RWPE1 (cell line): ENCODE results near the gene MAGI1.
"Not testable (repeated sequence)": the region's sequence is repeated elsewhere in the genome, so short reads cannot be mapped to it uniquely, and the experiment has no call there.

Experiments used
- CTCF ChIA-PET: fragments of 350-600 bp; sonication (Branson Sonifier 250); formaldehyde crosslinking; extraction: SDS; loops from one replicate; lab custom pipeline; 2021; lab: Yijun Ruan, JAX
- POLR2A ChIA-PET: fragments of 400-600 bp; formaldehyde crosslinking; extraction: SDS; loops from one replicate; lab custom pipeline; 2020; ENCODE audit warnings: antibody characterized with exemption; ENCODE audit not compliant: low non-redundant PET; lab: Yijun Ruan, JAX
- DNase-seq: peaks from one replicate; pipeline ENCODE4 v3.0.0; 2012; ENCODE audit warnings: low spot score
- H3K27ac ChIP-seq: fragments of 450-650 bp; 2 replicates; pipeline ENCODE4 v1.5.1; 2017
- TF ChIP-seq, protein P1 (sequence below): fragments of 450-650 bp; conservative IDR thresholded peaks from 2 replicates; pipeline ENCODE4 v1.5.1; 2017; ENCODE audit warnings: low read depth, mild to moderate bottlenecking

MAGI1 gene

DNA sequence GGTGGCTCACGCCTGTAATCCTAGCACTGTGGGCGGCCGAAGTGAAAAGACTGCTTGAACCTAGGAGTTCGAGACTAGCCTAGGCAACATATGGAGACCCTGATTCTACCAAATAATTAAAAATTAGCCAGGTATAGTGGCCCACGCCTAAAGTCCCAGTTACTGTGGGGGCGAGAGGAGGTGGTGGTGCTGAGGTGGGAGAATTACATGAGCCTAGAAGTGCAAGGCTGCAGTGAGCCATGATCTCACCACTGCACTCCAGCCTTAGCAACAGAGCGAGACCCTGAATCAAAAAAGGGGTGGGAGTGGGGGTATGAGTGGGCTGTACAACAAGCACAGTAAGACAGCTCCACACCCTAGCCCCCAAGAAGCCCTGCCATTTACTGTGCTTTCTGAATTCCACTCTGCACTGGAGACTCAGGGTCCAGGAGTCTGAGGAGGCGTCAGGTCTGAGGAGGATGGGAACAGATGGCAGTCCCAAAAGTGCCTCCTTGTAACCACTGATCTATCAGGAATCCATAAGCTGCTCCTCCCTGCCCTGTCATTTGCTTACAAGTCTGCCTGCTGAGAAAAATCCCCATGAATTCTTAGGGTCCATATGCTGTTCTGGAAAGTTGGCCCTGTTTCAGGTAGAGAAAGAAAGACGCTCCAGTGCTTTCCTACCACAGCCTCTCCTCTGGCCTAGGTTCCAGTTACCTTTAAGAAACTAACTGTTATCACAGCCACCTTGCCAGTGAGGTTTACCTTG lies 171.1 kb downstream of the MAGI1 start:
- POLR2A ChIA-PET, result interaction anchor here (0.6 to 0.7 kb wide), 2 partner anchors 10 to 16 kb away, joined by 3 read pairs; no protein-coding TSS in a partner anchor
- CTCF ChIA-PET, result no interaction called here

DNA sequence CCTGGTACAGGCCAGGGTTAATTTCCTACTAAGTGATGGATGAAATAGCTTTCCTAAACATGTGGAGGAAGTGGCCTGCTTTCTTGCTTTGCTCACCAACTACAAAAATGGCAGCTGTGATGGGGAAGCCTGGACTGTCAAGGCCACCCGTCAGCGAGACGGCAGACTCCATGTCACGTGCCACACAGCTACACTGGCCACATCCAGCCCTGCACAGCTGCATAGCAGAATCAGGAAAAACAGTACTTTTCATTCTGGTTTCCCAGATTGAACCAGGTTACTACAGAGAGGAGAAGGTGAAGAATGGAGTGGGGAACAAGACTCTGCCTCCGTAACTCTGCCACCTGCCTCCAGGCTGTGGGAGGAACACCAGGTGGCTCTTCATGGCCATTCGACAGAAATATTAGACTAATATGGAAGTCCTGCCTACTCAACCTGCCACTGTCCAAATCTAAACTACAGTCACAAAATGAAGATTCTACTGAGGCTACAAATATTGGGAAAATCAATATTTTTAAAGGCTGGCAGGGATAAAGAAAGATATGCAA lies 174.3 kb downstream of the MAGI1 start:
- no peak overlapping the region for H3K27ac ChIP-seq
- DNase-seq, result no peak
- ChIA-PET POLR2A (no interaction called here), CTCF (no interaction called here)
- TF ChIP-seq, protein P1, sequence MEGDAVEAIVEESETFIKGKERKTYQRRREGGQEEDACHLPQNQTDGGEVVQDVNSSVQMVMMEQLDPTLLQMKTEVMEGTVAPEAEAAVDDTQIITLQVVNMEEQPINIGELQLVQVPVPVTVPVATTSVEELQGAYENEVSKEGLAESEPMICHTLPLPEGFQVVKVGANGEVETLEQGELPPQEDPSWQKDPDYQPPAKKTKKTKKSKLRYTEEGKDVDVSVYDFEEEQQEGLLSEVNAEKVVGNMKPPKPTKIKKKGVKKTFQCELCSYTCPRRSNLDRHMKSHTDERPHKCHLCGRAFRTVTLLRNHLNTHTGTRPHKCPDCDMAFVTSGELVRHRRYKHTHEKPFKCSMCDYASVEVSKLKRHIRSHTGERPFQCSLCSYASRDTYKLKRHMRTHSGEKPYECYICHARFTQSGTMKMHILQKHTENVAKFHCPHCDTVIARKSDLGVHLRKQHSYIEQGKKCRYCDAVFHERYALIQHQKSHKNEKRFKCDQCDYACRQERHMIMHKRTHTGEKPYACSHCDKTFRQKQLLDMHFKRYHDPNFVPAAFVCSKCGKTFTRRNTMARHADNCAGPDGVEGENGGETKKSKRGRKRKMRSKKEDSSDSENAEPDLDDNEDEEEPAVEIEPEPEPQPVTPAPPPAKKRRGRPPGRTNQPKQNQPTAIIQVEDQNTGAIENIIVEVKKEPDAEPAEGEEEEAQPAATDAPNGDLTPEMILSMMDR, result no peak

More for the DNA sequence above, 171.1 kb downstream of the MAGI1 start:
- DNase-seq, result no peak
- TF ChIP-seq, protein P1, result no peak
- H3K27ac ChIP-seq, result no peak overlapping the region

DNA sequence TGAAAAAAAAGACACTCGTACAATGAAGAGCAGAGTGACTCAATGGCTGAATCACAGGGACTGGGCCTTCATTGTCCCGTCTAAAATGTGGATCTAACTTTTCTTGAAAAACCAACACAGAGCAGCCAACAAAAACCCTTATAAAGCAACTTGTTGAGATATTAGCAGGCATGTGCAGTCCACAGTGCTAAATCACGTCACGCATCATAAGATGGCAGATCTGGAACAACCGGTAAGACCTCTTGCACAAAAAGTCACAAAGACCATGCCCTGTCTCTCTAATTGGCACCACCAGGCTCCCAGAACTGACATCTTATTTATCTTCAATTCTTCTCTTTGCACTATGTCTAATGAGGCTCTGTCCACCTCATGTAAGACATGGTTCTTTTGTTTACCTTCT lies 177.0 kb downstream of the MAGI1 start:
- ChIA-PET POLR2A (no interaction called here), CTCF (interaction anchor here (0.6 kb wide), 1 partner anchor 53 kb away, joined by 3 read pairs; no protein-coding TSS in a partner anchor)
- DNase-seq, result no peak
- H3K27ac ChIP-seq, result no peak overlapping the region
- TF ChIP-seq, protein P1, result no peak

DNA sequence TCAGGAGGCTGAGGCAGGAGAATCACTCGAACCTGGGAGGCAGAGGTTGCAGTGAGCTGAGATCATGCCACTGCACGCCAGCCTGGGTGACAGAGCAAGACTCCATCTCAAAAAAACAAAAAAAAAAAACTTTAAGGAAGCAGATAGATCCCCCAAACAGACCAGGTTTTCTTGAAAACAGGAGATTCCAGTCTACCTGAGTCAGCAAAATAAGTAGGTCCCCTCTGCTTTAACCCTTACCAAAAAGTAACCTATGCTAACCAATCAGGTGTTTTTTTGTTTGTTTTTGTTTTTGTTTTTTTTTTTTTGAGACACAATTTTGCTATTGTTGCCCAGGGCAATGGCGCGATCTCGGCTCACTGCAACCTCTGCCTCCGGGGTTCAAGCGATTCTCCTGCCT lies 179.1 kb downstream of the MAGI1 start:
- DNase-seq, CTCF ChIA-PET, POLR2A ChIA-PET, H3K27ac ChIP-seq: not testable (repeated sequence)

DNA sequence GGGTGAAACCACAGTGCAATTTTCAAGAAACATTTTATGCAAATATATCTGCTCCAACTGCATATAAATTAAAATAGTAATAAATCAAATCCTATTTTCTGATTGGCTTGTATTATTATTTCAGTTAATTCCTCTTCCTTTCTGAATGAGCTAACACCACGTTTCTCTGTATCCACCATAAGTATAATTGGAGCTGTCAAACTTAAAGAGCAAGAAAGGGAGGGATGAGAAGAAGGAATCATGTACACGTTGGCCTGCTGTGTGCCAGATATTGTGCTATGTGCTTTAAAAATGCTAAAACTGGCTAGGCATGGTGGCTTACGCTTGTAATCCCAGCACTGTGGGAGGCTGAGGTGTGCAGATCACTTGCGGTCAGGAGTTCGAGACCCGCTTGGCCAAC lies 180.0 kb downstream of the MAGI1 start:
- ChIA-PET POLR2A (no interaction called here), CTCF (interaction anchor here (0.7 kb wide), 1 partner anchor 618 kb away, joined by 6 read pairs; no protein-coding TSS in a partner anchor)
- DNase-seq, result no peak
- TF ChIP-seq, protein P1, result no peak
- H3K27ac ChIP-seq, result no peak overlapping the region

DNA sequence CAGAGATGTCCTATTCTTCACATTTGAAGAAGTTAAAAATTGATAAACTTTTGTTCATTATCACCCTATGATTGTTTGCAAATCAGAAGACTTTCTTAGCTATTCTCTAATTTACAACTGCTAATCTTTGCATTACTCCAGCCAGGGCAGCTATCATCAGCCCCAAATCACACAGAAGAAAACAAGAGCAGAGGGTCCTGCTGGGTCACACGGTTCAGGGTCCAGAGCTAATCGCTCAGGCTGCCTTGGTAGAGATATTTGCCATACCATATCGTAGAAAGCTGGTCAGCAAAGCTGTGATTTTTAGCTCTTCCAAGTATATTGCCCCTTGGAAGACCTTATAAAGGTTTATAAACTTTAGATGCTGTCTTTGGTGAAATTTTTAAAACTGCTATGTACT lies 181.4 kb downstream of the MAGI1 start:
- TF ChIP-seq, protein P1, result no peak
- ChIA-PET CTCF (no interaction called here), POLR2A (interaction anchor here (0.5 kb wide), 1 partner anchor 10 kb away, joined by 3 read pairs; no protein-coding TSS in a partner anchor)
- no peak for DNase-seq
- no peak overlapping the region for H3K27ac ChIP-seq

DNA sequence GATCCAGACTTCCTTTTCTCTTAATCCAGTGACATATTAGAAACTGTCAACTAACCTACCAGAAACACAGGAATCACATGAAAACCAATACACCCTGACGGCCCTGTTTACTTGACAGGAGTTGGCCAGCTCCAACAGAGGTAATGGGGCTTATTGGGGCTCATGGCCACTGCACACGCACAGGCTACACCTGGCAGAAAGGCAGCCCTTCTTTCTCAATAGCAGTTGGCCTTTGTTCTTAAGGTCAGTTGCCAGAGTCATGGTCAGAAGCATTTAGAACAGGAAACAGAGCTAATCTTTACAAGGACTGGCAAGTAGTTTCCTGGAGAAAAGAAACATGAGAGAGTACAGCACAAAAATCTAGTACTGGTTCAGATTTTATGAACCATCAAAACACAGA lies 181.8 kb downstream of the MAGI1 start:
- H3K27ac ChIP-seq, result peak overlapping the region; percentile 52
- ChIA-PET POLR2A (no interaction called here), CTCF (no interaction called here)
- TF ChIP-seq, protein P1, result no peak
- no peak for DNase-seq
